ENCODE data around the gene ARHGAP23.

The ARHGAP23 gene, protein sequence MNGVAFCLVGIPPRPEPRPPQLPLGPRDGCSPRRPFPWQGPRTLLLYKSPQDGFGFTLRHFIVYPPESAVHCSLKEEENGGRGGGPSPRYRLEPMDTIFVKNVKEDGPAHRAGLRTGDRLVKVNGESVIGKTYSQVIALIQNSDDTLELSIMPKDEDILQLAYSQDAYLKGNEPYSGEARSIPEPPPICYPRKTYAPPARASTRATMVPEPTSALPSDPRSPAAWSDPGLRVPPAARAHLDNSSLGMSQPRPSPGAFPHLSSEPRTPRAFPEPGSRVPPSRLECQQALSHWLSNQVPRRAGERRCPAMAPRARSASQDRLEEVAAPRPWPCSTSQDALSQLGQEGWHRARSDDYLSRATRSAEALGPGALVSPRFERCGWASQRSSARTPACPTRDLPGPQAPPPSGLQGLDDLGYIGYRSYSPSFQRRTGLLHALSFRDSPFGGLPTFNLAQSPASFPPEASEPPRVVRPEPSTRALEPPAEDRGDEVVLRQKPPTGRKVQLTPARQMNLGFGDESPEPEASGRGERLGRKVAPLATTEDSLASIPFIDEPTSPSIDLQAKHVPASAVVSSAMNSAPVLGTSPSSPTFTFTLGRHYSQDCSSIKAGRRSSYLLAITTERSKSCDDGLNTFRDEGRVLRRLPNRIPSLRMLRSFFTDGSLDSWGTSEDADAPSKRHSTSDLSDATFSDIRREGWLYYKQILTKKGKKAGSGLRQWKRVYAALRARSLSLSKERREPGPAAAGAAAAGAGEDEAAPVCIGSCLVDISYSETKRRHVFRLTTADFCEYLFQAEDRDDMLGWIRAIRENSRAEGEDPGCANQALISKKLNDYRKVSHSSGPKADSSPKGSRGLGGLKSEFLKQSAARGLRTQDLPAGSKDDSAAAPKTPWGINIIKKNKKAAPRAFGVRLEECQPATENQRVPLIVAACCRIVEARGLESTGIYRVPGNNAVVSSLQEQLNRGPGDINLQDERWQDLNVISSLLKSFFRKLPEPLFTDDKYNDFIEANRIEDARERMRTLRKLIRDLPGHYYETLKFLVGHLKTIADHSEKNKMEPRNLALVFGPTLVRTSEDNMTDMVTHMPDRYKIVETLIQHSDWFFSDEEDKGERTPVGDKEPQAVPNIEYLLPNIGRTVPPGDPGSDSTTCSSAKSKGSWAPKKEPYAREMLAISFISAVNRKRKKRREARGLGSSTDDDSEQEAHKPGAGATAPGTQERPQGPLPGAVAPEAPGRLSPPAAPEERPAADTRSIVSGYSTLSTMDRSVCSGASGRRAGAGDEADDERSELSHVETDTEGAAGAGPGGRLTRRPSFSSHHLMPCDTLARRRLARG (N-terminal part only)

DNA sequence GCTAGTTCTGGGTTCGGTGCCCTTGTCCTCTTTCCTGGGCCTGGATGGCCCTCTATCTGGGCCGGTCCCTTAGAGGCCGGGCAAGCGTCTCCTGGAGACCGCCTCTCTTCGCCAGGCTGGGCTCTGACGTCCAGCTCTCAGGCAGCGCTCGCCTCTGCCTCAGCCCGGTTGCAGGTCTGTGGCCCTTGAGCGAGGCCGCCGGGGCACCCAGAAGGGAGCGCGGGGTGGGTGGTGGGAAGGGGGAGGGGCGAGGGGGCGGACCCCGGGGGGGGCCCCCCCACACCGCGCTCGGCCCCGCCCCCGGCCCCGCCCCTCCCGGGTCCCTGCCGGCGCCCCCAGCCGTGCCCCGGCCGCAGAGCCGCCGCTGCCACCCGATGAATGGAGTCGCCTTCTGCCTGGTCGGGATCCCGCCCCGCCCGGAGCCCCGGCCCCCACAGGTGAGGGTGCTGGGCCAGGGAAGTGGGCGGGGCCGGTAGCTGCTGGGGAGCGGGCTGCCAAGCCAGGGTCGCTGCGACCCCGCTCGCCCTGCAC, at the start of gene ARHGAP23:
Gene ARHGAP23 (plus strand): TSS at position 353 of the 531 bp plus-strand sequence. CDS start 22 bp downstream, at position 375.
- in situ Hi-C loops (cut with MboI; ENCODE audit: low sequenced_read_pairs), result loop anchor here (5.0 to 10.0 kb wide), 2 partner anchors 54 to 237 kb away; no protein-coding TSS in a partner anchor

DNA sequence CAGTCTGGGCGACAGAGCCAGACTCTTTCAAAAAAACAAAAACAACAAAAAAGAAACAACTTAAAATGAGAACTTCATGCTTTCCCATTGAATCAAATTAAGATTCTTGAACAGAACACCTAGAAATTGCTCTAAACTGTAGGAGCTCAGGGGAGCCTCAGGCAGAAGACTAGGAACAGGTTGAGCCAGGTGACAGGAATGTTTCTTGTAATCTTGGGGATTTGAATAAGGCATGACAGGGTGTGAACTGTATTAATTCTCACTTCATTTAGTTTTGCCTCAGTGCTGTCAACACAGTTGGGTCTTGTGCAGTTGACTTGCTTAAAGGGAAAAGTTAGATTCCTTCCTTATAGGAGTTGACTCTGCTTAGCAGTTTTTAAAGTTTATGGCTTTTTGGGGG, 48.8 kb upstream of the ARHGAP23 start:
- in situ Hi-C loops (cut with MboI; ENCODE audit: low sequenced_read_pairs), result no loop called here

DNA sequence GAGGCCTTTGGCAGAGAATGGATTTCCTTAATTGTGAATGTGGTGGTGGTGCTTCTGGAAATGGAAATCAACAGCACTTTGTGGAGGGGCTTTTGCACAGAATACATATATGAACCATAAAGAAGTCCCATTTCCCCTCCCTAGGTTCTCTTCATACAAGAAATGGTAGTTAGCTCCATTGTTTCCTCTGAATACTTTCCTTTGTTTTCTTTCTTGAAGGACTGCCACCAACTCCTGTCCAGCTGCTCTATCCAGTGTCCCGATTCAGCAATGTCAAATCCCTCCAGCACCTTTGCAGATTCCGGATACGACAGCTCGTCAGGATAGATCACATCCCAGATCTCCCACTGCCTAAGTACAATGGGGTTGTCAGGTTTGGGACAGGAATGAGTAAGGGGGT, 33.2 kb upstream of the ARHGAP23 start:
- in situ Hi-C loops (cut with MboI; ENCODE audit: low sequenced_read_pairs), result no loop called here

DNA sequence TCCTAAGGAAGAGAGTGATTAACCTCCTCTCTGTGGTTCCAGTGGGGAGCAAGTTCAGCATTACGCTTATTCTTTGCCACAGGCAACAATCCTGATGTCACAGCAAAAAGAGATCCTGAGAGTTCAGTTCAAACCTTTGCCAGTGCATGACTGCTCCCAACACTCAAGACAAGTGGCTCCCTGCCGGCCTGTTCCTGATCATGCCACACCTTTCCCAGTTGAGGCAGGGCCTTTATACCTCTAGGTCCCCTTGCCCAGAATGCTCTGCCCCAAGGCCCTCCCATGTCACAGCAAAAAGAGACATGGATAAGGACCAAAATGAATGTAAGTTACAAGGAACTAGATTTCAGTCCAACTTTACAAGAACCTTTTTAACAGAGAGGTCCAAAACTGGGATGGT, 31.0 kb upstream of the ARHGAP23 start:
- in situ Hi-C loops (cut with MboI; ENCODE audit: low sequenced_read_pairs), result no loop called here

DNA sequence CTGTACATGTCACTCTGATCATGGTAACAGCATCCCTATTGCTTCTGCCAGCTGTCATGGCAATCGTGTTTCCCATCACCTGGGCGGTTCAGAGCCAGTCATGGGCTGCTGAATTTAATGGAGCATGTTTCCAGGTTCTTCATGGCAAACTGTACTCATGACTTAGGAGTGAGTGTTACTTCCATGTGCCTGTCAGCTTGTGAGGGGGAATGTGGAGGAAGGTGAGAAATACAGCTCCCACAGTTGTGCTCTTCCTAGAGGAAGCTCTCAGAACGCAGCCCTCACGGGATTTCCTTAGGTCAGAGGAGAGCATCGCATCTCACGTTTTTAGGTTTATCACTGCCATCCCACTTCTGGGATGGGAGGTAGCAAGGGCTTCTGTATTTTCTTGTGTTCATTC, 28.0 kb upstream of the ARHGAP23 start:
- in situ Hi-C loops (cut with MboI; ENCODE audit: low sequenced_read_pairs), result no loop called here

DNA sequence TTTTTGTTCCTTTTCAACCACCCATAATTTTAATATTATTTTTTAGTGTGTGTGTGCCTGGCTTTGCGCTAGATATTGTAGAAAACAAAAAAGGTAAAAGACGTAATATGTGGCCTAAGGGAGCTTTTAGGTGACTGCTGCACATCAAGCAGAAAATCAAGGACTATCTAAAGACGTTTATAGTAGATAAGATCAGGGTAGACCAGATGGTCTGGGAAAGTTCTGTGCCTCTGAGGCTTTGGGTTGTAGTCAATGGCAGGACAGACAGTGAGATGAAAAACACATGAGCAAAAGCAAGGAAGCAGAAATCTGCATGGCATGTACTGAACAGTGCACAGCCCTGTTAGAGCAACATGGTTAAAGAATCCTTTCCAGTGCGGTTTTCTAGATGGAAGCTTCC, 26.8 kb upstream of the ARHGAP23 start:
- in situ Hi-C loops (cut with MboI; ENCODE audit: low sequenced_read_pairs), result no loop called here

DNA sequence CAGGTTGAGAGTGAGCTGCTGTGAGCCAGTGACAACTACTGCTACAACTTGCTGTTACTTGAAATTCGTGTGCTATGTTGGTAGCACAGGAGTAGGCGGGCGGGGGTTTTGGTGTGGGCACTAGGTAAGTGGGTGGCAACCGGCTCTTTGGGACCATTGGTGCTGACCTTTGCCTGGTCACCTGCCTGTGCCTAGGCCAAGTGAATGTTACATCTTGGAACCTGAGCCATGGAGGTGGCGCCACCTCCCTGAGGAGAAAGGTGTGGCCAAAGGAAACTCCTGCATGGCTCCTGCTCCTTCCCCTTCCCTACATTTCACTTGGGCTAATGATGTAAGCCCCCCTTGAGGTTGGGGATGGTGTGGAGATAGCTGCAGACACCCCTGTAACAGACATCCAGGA, 25.4 kb upstream of the ARHGAP23 start:
- in situ Hi-C loops (cut with MboI; ENCODE audit: low sequenced_read_pairs), result no loop called here

DNA sequence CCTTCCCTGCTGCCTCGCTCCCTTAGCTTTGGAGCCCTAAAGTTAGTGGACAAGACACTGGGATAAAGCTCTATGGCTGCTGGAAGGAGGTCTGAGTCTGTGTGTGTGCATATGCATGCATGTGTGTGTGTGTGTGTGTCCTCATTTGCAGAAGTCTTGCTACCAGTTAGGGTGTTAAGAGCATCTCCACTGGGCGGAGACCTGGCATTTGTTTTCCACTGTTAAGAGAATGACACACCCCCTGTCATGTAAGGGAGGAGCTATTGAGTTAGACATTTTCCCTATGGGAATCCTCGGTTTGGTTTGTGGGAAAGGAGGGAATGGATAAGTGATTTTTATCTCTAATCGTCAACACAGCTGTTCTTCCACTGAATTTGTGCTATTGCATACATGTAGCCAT, 24.8 kb upstream of the ARHGAP23 start:
- in situ Hi-C loops (cut with MboI; ENCODE audit: low sequenced_read_pairs), result no loop called here

DNA sequence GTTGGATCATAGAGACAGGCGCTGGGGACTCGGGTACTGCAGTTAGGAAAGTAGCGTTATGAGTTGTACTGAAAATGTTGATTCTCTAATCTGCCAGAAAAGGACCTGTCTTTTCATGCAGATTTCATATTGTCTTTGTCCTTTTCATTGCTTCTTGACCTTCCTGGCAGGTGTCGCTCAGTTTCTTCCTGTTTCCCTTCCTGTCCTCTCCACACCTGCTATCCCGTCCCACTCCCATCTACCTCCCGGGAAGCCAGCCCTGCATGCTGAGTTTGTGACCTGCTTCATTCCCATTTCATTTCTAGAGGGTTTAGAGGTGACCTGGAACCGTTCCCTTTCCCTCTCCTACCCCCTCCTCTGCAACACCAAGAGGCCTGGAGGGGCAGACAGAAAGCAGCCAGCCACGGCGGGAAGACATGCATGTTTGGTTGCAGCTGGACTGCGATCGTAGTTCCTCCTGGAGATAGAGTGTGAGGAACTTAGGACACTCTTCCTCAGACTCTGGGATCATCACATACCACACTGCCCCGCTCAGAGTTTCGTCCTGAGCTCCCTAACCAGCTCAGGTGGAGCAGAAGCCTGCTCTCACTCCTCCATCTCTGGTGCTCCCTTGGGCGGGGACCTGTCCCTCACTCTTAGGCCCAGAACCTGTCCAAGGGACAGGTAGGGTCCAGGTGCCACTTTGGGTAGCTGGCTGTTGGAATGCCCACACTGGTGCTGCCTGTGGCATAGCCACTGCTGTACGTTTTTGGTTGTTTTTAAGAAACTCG, 23.9 kb upstream of the ARHGAP23 start:
- in situ Hi-C loops (cut with MboI; ENCODE audit: low sequenced_read_pairs), result no loop called here

DNA sequence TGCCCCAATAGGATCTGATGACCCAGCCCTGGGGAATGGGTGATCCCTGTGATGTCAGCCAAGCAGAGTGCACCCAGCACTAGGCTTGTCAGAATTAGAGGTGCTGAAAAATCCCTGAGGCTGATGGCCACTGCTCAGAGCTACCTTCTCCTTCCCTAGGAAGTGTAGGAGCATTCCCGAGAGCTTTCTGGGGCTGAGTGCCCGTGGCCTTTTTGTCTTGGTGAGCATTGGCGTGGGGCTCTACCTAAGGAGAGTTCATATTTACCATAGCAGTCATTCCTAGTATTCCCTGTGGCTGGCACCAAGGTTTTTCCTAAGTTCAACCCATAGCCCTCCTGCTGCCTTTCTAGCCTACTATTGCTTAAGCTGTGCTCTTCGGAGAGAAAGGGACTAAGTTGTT, 22.6 kb upstream of the ARHGAP23 start:
- in situ Hi-C loops (cut with MboI; ENCODE audit: low sequenced_read_pairs), result no loop called here

DNA sequence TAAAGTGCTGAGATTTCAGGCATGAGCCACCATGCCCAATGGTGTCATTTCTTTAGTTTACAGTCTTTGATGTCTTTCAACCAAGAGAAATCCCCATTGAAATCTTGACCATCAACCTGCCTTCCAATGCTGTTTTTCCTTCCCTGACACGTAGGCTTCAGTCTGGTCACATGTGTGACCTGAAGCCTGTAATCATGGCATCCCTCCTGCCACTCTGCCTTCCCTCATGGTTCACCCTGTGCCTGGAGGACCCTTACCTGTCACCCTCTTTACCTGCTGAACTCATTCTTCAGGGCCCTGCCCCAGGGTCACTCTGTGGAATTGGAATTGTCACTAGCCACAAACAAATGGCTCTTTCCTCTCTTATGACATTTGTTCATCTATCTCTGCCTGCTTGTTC, 18.1 kb upstream of the ARHGAP23 start:
- in situ Hi-C loops (cut with MboI; ENCODE audit: low sequenced_read_pairs), result loop anchor here (5.0 to 10.0 kb wide), 3 partner anchors 63 to 175 kb away; no protein-coding TSS in a partner anchor

DNA sequence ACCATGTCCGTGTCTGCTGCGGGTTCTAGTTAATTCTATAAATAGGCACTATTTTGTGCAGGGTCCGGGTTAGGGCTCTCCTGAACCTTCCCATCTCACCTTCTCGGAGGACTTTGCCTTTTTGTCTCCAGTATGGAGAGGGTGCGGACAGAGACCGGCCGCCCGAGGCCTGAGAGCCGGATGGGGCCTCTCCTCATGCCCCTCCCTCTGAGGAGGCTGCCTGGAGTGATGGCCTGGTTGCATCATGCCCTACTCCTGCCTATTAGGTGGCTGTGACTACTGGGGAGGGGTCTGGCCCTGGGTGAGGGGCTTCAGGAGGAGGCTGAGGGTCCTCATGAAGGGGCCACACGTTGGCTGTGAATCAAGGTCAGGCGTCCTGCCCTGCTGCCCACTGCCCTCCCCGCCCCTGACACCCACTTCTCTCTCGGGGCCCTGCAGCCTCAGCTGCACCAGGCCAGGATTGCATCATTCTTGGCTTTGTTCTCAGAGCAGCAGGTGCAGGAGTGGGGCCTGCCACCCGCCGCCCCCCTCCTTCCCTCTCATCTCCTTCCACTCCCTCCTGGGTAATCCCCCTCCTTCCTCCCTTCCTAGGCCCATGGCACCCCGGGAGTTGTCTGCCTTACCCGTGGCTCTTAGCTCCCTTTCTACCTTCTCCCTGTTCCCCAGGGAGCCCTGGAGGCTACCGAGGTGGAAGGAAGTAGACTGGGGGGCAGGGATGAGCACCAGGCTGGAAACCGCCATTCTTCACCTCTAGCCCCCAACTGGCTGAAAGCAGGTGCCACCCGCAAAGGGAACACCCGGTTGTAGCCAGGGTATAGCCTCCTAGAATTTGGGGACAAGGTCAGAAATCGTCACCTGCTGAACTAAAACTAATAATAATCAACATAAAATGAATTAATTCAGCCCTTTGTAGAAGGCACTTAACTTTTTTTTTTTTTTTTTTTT, 12.7 kb upstream of the ARHGAP23 start:
- in situ Hi-C loops (cut with MboI; ENCODE audit: low sequenced_read_pairs), result loop anchor here (10.0 kb wide), 2 partner anchors 139 to 169 kb away; no protein-coding TSS in a partner anchor

DNA sequence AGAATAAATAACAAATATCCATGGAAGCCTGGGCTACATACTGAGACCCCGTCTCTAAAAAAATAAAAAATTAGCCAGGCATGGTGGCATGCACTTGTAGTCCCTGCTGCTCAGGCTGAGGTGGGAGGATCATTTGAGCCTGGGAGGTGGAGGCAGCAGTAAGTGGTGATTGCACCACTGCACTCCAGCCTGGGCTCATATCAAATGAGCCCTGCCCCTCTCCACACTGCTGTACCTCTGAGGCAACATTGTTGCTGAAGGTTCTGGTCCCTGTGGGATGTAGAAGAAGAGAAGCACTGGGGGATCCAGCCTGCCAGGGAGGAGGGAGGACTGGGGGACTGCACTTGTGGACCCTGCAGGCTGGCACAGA, 11.4 kb upstream of the ARHGAP23 start:
- in situ Hi-C loops (cut with MboI; ENCODE audit: low sequenced_read_pairs), result loop anchor here (10.0 kb wide), 2 partner anchors 138 to 168 kb away; no protein-coding TSS in a partner anchor

DNA sequence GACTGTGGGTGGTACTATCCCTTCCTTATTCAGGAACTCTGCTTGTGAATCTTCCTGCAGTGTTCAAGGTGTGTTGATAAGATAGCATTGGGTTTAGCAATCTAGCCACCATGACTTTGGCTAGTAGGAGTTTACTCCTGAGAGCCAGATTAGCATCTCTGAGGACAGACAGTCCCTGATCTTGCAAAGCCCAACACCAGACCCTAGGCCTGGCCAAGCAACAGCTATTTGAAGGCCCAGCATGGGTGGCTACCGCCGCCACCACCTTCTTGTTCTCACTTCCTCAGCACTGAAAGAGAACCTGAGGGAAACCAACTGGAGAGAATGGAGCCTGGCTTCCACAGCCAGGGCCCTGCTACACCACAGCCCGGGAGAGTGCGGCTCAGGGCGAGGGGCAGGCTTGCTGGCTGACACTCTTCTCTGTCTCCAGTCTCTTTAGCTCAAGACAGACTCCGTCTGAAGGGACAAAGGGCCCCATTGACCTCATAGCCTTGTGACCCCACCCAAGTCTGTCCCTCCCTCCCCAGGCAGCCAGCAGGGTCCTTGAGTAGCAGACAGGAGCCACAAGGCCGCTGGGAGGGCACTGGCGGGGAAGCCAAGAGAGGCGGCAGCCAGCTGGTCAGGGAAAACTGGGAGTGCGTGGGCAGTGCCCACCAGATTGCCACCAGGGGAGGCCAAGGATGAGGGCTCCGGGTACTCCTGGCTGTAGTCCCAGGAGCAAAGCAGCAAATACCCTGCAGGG, 10.9 kb upstream of the ARHGAP23 start:
- in situ Hi-C loops (cut with MboI; ENCODE audit: low sequenced_read_pairs), result loop anchor here (10.0 kb wide), 2 partner anchors 137 to 167 kb away; no protein-coding TSS in a partner anchor

DNA sequence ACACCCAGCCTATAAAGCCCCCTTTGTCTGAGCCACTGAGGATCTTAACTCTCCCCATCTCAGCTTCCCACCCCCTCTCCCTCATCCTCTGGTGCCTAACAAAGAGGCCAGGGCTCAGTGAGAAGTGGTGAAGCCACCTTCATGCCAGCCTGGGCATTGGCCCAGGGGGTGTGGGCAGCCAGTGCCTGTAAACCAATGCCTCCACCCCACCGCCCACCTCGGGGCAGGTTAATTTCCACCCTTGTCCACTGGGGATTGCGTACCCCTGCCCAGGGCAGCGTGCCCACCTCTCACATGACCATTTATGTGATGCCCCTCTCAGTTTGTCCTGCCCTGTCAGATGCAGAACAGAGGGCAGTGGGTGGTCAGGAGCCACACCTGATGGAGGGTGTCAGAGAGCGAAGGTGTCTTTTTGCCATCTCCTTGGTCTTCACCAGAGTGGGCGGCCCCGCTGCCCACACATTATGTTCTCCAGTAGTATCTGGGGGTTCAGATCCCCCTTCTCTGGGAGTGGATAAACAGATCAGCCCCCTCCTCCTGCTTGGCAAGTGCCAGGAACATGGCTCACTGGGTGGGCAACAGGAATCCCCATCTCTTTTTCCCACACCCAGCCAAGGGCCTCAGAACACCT, 10.1 kb upstream of the ARHGAP23 start:
- in situ Hi-C loops (cut with MboI; ENCODE audit: low sequenced_read_pairs), result loop anchor here (10.0 kb wide), 2 partner anchors 137 to 167 kb away; no protein-coding TSS in a partner anchor

DNA sequence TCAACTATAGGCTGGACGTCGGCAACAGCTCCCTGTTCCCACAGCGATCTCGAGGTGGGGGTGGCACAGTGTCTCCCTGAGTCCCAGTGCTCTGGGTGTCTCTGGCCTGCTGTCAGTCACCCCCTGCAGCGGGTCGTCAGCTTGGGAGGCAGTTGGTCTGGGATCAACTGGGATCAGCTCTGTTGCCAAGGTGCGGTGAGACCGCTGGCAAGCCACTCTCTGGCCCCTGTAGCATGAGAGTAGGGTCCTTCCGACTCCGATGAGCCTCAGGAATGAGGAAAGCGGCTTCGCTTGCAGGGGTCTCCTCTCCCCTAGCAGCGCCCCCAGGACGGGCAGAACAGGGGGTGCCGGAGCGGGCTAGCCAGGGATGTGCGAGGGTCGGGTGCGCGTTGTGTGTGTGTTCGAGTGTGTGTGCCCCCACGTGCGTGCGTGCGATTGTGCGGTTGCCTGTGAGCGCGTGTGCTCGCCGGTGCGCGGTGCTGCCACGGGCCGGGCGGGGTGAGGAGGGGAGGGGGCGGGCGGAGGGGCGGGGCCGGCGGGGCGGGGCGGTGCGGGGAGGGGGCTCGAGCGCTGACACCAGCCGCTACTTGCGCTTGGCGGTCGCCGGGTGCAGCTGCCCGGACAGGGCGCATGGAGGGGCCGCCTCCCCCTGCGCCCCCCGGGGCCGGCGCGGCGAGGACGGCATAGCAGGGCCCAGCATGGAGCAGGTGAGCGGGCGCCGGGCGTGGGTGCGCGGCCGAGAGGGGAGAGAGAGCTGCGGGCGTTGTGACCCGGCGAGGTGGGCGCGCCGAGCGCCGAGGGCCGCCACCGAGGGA, 9.4 kb upstream of the ARHGAP23 start:
- in situ Hi-C loops (cut with MboI; ENCODE audit: low sequenced_read_pairs), result loop anchor here (10.0 kb wide), 2 partner anchors 136 to 166 kb away; no protein-coding TSS in a partner anchor

Data from HL-60/S4 (cell line).